HG02943 (cell line): ENCODE data around the gene MS4A8.
"Not testable (repeated sequence)": the region's sequence is repeated elsewhere in the genome, so short reads cannot be mapped to it uniquely, and the experiment has no call there.

Experiments used
- ATAC-seq: cut with Tn5 transposase; IDR thresholded peaks from one replicate; pipeline ENCODE4 v1.9.1; 2021; ENCODE audit warnings: mild to moderate bottlenecking, low read depth, moderate library complexity; ENCODE audit not compliant: unreplicated experiment

The MS4A8 gene

GRCh38 chr11:60720460-60720859, 21.0 kb downstream of the MS4A8 start:
- no peak for ATAC-seq

DNA sequence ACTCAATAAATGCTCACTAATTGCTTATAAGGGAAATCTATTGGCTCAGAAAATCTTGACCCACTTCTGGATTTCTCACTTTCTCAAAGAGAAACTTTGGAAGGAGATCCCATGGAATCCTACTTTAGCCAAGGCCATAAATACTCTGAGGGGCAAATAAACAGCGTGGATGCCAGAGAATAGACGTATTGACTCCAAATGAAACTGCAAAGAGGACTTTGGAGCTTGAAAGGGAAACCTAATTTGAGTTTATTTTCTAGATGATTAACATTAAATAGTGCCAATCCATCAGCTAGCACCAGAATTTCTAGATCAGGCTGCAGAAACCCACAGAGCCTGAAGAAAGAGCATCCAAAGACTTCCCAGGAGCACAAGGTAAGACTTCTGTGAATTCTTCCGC, 25.0 kb downstream of the MS4A8 start, which contains the start of gene MS4A18:
MS4A18 (plus strand) TSS at position 301 of the 400 bp plus-strand sequence.
- no peak for ATAC-seq

DNA sequence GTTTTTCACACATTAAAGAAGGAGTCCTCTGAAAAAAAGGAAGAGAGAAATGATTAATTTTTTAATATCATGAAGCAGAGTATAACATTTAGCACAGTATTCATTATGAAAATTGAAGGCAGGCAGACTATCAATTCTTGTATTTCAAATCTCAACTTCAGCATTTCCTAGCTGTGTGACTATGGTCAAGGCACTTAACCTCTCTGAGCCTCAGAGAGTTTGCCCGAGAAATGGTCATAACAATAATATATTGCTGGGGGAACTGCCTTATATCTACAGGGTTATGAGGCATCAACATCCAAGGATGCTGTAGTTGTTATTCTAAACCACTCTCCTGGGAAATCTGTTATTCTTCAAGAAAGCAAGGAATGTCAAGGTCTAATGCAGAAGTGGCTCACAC, 26.2 kb downstream of the MS4A8 start:
- no peak for ATAC-seq

DNA sequence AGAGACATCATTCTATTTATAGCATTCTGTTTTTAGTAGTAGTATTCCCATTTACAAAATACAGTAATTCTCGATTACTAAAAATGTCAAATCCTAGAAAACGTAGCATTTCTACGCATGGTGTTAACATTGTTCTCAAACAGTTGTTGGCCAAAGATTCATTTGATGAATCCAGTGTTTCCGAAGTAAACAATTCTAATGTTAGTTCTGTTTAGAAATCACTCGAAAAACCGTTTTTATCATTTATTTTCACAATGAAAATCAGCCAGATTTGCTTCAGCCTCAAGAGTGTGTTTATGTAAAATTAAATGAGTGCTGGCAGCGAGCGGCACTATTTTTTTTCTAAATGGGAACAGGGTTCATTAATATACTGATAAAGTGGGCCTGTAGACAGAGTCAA, 32.2 kb downstream of the MS4A8 start:
- no peak for ATAC-seq

GRCh38 chr11:60734279-60734678, 34.9 kb downstream of the MS4A8 start:
- no peak for ATAC-seq

GRCh38 chr11:60739114-60739513, 39.7 kb downstream of the MS4A8 start:
- no peak for ATAC-seq

DNA sequence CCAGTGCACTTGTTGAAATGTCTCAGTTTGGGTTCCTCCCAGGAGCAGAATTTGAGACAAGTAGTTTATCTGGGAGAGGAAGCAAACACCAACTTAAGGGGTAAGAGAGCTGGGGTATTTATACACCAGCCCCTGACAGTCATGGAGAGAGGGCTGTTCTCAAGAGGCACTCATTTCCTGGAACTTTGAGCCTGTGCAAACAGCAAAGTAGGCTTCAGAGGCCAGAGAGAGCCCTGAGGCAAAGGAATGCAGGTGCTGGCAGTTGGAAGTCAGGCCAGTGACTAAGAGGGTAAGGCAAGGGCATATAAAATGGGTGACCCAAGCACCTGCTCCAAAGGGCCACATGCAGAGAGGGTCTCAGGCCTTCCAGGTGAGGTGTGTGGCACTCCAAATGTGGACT, 41.2 kb downstream of the MS4A8 start:
- ATAC-seq: no peak

DNA sequence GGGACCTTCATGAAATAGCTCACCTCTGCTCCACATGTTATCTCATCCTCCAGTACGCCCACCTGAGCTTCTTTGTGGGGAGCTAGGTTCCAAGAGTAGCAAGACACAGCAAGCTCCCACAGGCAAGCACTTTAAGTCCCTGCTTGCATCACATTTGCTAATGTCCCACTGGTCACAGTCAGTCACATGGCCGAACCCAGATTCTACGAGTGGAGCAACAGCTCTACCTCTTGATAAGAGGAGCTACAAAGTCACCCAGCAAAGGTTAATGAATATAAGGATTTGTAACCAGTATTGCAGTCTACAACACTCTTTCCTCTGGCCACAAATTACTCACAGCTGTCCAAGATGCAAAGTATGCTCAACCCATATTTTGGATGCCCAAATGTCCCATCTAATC, 42.0 kb downstream of the MS4A8 start:
- no peak for ATAC-seq

GRCh38 chr11:60743058-60743457, 43.6 kb downstream of the MS4A8 start:
- ATAC-seq: no peak

DNA sequence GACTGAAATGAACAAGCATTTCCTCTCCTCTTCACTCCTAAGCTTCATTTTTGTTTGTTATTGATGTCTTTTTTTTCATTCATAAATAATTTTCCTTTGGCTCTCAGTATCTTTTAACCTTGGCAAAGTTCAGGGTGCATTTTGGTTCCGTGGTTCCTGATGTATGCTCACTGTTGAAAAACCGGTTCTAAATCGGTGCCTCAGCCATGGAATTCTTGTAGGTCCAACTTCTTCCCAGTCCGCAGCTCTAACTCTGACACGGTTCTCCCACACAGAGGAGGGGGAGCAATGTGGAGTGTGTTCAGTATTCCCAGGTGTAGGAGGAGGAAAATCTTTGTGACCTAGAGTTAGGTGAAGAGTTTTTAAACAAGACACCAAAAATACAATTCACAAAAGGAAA, 44.7 kb downstream of the MS4A8 start:
- ATAC-seq: no peak

DNA sequence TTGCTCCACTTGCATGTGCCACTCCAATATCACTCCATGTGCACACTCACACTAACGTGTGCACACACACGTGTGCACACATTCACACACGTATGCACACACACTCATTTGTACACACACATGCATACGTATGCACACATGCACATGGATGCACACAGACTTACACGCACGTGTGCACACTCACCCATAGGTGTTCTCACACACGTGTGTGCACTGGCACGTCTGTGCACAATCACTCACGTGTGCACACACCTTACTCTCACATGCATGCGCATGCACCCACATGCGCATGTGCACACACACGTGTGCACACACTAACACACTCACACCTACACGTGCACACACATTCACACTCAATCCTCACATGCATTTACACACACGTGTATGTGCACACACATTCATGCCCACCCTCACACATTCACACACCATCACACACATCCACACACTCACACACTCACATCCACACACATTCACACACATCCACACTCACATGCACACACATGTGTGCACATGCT, 48.0 kb downstream of the MS4A8 start:
- ATAC-seq: no peak

DNA sequence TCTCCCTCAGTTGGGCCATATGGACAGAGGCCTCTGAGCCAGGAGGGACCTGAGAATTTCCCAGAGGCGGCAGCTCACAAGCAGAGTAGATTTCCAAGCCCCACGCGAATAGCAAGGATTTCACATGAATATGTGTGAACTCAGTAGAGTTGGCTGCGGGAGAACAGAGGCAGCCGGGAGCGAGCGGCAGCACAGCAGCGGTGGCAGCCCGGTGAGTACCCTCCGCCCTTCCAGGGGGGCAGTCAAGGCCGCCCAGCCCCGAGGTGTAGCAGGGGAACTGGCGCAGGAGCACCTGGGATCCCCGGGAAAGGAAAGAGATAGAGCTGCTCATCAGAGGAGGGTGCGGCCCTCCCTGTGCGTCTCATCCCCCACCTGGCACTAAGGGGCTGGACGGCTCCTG, 48.8 kb downstream of the MS4A8 start:
- no peak for ATAC-seq

DNA sequence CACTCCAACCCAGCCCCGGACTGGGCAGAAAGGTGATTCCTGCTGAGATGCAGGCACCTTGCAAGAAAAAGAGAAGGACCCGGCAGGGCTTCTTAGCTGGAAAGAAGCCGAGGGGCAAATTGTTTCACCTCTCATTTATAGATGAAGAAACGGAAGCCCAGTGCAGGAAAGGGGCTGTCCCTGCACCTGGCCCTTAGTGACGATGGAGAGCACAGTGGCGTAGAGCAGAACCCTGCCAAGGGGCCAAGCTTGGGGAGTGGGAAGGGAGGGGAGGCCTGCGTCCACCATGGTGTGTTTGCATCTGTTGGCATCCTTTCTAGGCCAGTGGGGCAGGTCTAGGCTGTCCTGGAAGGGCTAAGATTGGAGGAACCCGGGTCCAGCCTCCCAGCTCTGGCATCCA, 49.4 kb downstream of the MS4A8 start:
- no peak for ATAC-seq

DNA sequence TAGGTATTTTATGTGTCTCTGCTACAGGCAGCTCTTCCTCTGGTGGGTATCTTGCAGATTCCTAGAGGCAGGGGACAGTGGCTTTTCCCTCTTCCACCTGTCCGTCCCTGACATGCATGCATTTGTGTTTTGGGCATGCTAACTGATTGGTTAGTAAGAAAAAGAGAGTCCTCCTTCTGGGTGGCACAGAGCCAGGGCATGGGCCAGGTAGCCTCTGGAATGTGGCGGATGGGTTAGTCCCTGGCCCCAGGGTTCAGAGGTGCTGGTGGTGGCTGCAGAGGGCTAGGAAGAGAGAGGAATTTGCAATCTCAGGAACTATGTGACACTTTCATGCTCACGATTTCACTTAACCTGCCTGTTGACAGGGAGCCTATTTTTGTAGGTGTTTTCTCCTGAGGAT, 51.5 kb downstream of the MS4A8 start:
- no peak for ATAC-seq

GRCh38 chr11:60753309-60753708, 53.9 kb downstream of the MS4A8 start:
- ATAC-seq: no peak

- no peak for ATAC-seq
Measured at GRCh38 chr11:60754887-60755286, 55.5 kb downstream of the MS4A8 start.

GRCh38 chr11:60756307-60757032, 57.1 kb downstream of the MS4A8 start, which contains the start of gene MS4A15:
TSS of gene MS4A15 (plus strand) at chr11:60756867. CDS start at chr11:60763734, 6,867 bp downstream.
- ATAC-seq: no peak

DNA sequence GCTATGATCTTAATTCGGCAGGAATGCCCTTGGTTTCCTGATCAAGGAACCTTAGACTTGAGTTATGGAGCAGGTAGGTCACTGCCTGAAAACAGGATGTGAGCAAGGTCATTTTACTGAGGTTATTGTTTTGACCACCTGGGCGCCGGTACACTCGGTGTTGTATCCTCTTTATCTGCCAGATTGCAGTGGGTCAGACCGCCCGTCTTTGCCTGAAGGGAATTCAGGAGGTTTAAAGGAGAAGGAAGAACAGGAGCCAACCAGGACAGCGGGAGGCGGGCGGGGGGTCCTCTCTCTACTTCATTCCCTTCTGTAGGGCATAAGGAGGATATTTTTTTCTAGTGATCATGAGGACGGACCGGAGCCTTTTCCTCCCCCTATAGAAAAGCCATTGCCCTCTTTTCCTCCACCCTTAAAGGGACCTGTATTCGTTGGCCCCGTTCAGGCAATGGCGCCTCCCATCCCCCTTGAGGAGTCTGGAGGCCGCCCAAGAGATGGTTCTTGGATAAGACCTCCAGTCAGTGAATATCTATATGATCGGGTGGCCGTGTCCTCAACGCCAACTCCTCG, 57.9 kb downstream of the MS4A8 start:
- no peak for ATAC-seq

DNA sequence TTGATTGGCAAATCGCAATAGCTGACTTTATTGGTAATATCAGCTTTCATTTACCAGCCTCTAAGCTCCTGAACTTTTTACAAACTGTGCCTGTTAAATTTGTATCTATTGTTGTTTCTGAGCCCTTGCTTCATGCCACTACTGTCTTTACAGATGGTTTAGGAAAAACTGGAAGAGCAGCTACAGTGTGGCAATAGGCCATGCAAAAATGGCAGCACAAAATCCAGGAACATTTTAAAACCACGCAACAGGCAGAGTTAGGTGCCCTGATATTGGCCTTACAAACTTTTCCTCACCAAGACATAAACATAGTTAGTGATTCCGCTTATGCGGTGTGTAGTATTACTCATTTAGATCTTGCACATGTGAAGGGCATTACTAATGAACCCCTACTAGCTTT, 59.3 kb downstream of the MS4A8 start:
- not testable (repeated sequence) for ATAC-seq

DNA sequence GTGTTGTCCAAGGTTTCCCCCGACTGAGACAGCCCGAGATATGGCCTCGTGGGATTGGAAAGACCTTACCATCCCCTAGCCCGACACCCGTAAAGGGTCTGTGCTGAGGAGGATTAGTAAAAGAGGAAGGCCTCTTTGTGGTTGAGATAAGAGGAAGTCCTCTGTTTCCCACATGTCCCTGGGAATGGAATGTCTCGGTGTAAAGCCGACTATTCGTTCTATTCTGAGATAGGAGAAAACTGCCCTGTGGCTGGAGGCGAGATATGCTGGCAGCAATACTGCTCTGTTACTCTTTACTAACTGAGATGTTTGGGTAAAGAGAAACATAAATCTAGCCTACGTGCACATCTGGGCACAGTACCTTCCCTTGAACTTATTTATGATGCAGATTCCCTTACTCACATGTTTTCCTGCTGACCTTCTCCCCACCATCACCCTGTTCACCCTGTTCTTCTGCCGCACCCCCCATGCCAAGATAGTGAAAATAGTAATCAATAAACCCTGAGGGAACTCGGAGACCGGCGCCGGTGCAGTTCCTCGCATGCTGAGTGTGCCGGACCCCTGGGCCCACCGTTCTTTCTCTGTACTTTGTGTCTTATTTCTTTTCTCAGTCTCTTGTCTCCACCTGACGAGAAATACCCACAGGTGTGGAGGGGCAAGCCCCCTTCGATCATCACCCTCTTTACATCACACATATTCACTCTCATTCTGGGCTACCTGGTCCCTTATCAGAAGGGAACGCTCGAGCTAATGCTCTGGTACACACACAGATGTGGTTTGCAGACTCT, 60.2 kb downstream of the MS4A8 start:
- ATAC-seq: not testable (repeated sequence)

DNA sequence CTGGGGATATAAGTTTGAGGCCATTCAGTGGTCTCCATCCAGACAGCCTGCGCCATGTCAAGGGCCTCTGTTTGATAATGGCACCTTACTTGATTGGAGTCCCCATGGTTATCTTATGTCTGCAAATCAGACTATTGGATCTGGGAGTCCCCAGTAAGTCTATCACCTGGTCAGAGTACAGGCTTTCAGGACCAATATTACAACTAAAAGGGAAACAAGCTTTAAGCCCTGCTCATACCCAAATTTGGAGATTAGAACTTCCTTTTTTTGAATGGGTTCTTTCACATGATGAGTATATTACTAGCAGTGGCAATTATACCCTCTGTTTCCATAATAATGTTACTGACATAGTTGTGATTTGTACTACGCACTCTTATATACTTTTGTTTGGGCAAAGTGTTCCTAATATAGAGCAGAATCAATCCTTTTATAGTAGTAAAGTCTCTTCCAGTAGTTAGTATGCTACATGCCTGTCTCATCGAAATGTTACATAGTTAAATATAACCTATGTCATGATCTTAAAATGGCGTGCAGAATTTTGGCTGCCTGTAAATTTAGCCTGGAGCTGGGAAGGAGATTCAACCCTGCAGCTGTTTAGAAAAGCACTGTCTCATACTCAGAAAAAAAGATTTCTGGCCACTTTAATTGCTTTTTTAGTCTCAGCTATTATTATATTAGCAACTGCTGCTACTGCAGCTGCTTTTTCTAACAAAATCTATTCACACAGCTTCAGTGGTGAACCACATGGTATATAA, 62.2 kb downstream of the MS4A8 start:
- ATAC-seq: no peak
